Measurements from ENCODE around the gene CAMK1D. TPM values are rescaled to one million over a fixed set of nuclear protein-coding genes. Genes with fewer than 3 reads are reported as not detected.

Gene CAMK1D
- total and polyA plus RNA-seq, 10 of the 15 experiments (the other 5 are each of a cell fraction or from before 2014, with no cell fraction given) = 2.1 to 35.5 (median 14.7) TPM

DNA sequence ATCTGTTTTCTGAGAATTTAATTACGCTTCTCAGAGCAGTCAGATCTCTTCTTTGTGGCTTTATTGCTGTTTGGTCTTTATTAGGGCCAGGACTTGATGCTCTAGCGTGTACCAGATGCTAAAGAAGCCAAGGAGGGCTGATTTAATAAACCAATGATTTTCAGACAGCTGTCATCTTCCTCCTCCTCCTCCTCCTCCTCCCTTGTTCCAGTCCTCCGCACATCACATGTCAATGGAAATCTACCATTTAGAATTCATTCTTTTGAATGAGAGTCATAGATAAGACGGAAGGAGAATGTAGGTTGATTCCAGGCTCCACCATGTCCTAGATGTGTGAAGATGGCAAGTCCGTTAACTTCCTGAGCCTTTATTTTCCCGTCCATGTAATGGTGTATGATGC, 156.3 kb downstream of the CAMK1D start:
- ATAC-seq = no peak
- H3K27ac ChIP-seq (ENCODE audit: control insufficient read depth, insufficient read depth) = no peak overlapping the region
- peaks cover 3% of the 10 kb centered on the region for H3K4me1 ChIP-seq (ENCODE audit: control insufficient read depth, insufficient read depth, low read length)
- intact Hi-C loops (cut with micrococcal nuclease; ENCODE audit: unreplicated experiment) (no loop called here), in situ Hi-C loops (cut with MboI) (no loop called here)
- ChIA-PET SMC1A (ENCODE audit: uncharacterized antibody, unreplicated experiment) (no interaction called here), RAD21 (ENCODE audit: unreplicated experiment) (no interaction called here), POLR2A (no interaction called here), CTCF (interaction anchor here (0.7 to 1.2 kb wide), 2 partner anchors 13 to 21 kb away, joined by 3 to 4 read pairs; no protein-coding TSS in a partner anchor)
- H3K9ac ChIP-seq (ENCODE audit: control insufficient read depth, insufficient read depth, low read length) = no peak overlapping the region
- 88% methylated on average over 6 of the region's 6 CpGs for WGBS (ENCODE audit: insufficient coverage, insufficient replicate concordance, low lambda C conversion rate, missing lambda C conversion rate)
- no peak for TF ChIP-seq CBX5 (IDR thresholded peaks at IDR 0.05; ENCODE audit: low read depth)
- no peak for TF ChIP-seq NR2F1 (conservative IDR thresholded peaks at IDR 0.05)
- TF ChIP-seq SIX5 (IDR thresholded peaks at IDR 0.05; ENCODE audit: low read depth, low read length, severe bottlenecking) = no peak
- TF ChIP-seq, protein P1, sequence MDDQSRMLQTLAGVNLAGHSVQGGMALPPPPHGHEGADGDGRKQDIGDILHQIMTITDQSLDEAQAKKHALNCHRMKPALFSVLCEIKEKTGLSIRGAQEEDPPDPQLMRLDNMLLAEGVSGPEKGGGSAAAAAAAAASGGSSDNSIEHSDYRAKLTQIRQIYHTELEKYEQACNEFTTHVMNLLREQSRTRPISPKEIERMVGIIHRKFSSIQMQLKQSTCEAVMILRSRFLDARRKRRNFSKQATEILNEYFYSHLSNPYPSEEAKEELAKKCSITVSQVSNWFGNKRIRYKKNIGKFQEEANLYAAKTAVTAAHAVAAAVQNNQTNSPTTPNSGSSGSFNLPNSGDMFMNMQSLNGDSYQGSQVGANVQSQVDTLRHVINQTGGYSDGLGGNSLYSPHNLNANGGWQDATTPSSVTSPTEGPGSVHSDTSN (IDR thresholded peaks at IDR 0.05; ENCODE audit: insufficient replicate concordance, low read depth, low read length) = no peak
- no peak for TF ChIP-seq NR2C2 (IDR thresholded peaks at IDR 0.05; ENCODE audit: borderline replicate concordance, control insufficient read depth, insufficient read length, low read depth)
- TF ChIP-seq CEBPB (IDR thresholded peaks at IDR 0.05; ENCODE audit: borderline replicate concordance in 1 of 2, low read depth in 2 of 2, low read length in 2 of 2) = no peak
- no peak for TF ChIP-seq RELA (IDR thresholded peaks at IDR 0.05; ENCODE audit: borderline replicate concordance, partially characterized antibody)
- TF ChIP-seq SP1 (IDR thresholded peaks at IDR 0.05; ENCODE audit: low read depth, low read length) = no peak
- no peak for TF ChIP-seq NFIC (IDR thresholded peaks at IDR 0.05; ENCODE audit: low read depth, low read length)
- TF ChIP-seq FOS (IDR thresholded peaks at IDR 0.05; ENCODE audit: borderline replicate concordance, extremely low read depth, insufficient read length) = no peak
- TF ChIP-seq HDAC2 (IDR thresholded peaks at IDR 0.05) = no peak
- TF ChIP-seq, protein P2, sequence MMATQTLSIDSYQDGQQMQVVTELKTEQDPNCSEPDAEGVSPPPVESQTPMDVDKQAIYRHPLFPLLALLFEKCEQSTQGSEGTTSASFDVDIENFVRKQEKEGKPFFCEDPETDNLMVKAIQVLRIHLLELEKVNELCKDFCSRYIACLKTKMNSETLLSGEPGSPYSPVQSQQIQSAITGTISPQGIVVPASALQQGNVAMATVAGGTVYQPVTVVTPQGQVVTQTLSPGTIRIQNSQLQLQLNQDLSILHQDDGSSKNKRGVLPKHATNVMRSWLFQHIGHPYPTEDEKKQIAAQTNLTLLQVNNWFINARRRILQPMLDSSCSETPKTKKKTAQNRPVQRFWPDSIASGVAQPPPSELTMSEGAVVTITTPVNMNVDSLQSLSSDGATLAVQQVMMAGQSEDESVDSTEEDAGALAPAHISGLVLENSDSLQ (IDR thresholded peaks at IDR 0.05) = no peak
- TF ChIP-seq ZZZ3 (IDR thresholded peaks at IDR 0.05; ENCODE audit: control insufficient read depth, insufficient read length, low read depth) = no peak
- TF ChIP-seq RFX5 (IDR thresholded peaks at IDR 0.05; ENCODE audit: low read depth, low read length) = no peak
- TF ChIP-seq NBN (IDR thresholded peaks at IDR 0.05) = no peak
- no peak for TF ChIP-seq CHD2 (IDR thresholded peaks at IDR 0.05; ENCODE audit: borderline replicate concordance, low read depth, low read length)
- TF ChIP-seq FOXK2 (IDR thresholded peaks at IDR 0.05) = no peak
- TF ChIP-seq, protein P3, sequence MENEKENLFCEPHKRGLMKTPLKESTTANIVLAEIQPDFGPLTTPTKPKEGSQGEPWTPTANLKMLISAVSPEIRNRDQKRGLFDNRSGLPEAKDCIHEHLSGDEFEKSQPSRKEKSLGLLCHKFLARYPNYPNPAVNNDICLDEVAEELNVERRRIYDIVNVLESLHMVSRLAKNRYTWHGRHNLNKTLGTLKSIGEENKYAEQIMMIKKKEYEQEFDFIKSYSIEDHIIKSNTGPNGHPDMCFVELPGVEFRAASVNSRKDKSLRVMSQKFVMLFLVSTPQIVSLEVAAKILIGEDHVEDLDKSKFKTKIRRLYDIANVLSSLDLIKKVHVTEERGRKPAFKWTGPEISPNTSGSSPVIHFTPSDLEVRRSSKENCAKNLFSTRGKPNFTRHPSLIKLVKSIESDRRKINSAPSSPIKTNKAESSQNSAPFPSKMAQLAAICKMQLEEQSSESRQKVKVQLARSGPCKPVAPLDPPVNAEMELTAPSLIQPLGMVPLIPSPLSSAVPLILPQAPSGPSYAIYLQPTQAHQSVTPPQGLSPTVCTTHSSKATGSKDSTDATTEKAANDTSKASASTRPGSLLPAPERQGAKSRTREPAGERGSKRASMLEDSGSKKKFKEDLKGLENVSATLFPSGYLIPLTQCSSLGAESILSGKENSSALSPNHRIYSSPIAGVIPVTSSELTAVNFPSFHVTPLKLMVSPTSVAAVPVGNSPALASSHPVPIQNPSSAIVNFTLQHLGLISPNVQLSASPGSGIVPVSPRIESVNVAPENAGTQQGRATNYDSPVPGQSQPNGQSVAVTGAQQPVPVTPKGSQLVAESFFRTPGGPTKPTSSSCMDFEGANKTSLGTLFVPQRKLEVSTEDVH (IDR thresholded peaks at IDR 0.05; ENCODE audit: low read depth, partially characterized antibody) = no peak
- no peaks in the 10 kb centered on the region for H4K20me1 ChIP-seq (ENCODE audit: control insufficient read depth, insufficient read depth)
- H3K9me3 ChIP-seq (replicated peaks; ENCODE audit: control insufficient read depth, insufficient read depth, low read length) = no peaks in the 10 kb centered on the region
- H3K36me3 ChIP-seq (ENCODE audit: control insufficient read depth in 2 of 2, insufficient read depth in 2 of 2, low read length in 1 of 2) = peaks cover 0 to under 1% of the 10 kb centered on the region in 2 experiments; a peak in 1 of 4 replicates
- no peak for DNase-seq (ENCODE audit: low read depth, low spot score)
- H3K27me3 ChIP-seq (replicated peaks in 1 of 2; ENCODE audit: control insufficient read depth in 2 of 2, insufficient read depth in 2 of 2, low read length in 1 of 2) = no peaks in the 10 kb centered on the region
- H3K4me3 ChIP-seq = no peak overlapping the region
- H2AFZ ChIP-seq (ENCODE audit: control insufficient read depth, low read depth, low read length) = no peak overlapping the region
- FAIRE-seq = no peak
- BruUV-seq (replicated peaks) = no TSS peak
- H3K79me2 ChIP-seq (ENCODE audit: control insufficient read depth, insufficient read depth, low read length) = peaks cover 1% of the 10 kb centered on the region
- H3K4me2 ChIP-seq (ENCODE audit: control insufficient read depth, insufficient read depth) = no peak overlapping the region

Measured in GM12878 (cell line).